Measurements from ENCODE around the gene PTBP2.

The PTBP2 gene

GRCh38 chr1:96721416-96722160 lies at the start of gene PTBP2:
Gene PTBP2 (plus strand): TSS chr1:96721784. CDS start chr1:96721865, 81 bp downstream.
- DNase-seq: peak; percentile 75 to 77

GRCh38 chr1:96674915-96675314 lies 46.7 kb upstream of the PTBP2 start:
- no peak for DNase-seq

- DNase-seq: no peak
Observed at GRCh38 chr1:96682056-96682455, 39.5 kb upstream of the PTBP2 start.

GRCh38 chr1:96683931-96684330 lies 37.7 kb upstream of the PTBP2 start:
- DNase-seq: no peak

- no peak for DNase-seq
Observed at GRCh38 chr1:96684744-96685143, 36.8 kb upstream of the PTBP2 start.

- DNase-seq: no peak
Observed at GRCh38 chr1:96688767-96689166, 32.8 kb upstream of the PTBP2 start.

GRCh38 chr1:96695954-96696353 lies 25.6 kb upstream of the PTBP2 start:
- no peak for DNase-seq

- no peak for DNase-seq
Observed at GRCh38 chr1:96698342-96698983, 23.1 kb upstream of the PTBP2 start.

- DNase-seq: no peak
Observed at GRCh38 chr1:96703186-96703585, 18.4 kb upstream of the PTBP2 start.

- no peak for DNase-seq
Observed at GRCh38 chr1:96707023-96707422, 14.6 kb upstream of the PTBP2 start.

GRCh38 chr1:96708482-96708881 lies 13.1 kb upstream of the PTBP2 start:
- DNase-seq: no peak

GRCh38 chr1:96710708-96711477 lies 10.7 kb upstream of the PTBP2 start:
- no peak for DNase-seq

GRCh38 chr1:96713649-96714048 lies 7.9 kb upstream of the PTBP2 start:
- no peak for DNase-seq

- DNase-seq: no peak
Observed at GRCh38 chr1:96714881-96715280, 6.7 kb upstream of the PTBP2 start.

- DNase-seq: no peak
Observed at GRCh38 chr1:96715482-96715881, 6.1 kb upstream of the PTBP2 start.

GRCh38 chr1:96721053-96721415 lies 550 bp upstream of the PTBP2 start:
- no peak for DNase-seq

- peak; percentile 47 for DNase-seq
Observed at GRCh38 chr1:96722161-96722922, 758 bp downstream of the PTBP2 start.

- DNase-seq: no peak
Observed at GRCh38 chr1:96722958-96723357, 1.4 kb downstream of the PTBP2 start.

GRCh38 chr1:96723377-96723776 lies 1.8 kb downstream of the PTBP2 start:
- DNase-seq: no peak

- no peak for DNase-seq
Observed at GRCh38 chr1:96723936-96724335, 2.4 kb downstream of the PTBP2 start.

GRCh38 chr1:96727860-96728259 lies 6.3 kb downstream of the PTBP2 start:
- DNase-seq: no peak

- DNase-seq: no peak
Observed at GRCh38 chr1:96730574-96731298, 9.2 kb downstream of the PTBP2 start.
